ENCODE results near the gene ZFAND2B.
"Not testable (repeated sequence)": the region's sequence is repeated elsewhere in the genome, so short reads cannot be mapped to it uniquely, and the experiment has no call there.

The ZFAND2B gene

GRCh38 chr2:219254590-219255201, 48.1 kb downstream of the ZFAND2B start:
- intact Hi-C loops (cut with DNase I), result no loop called here

GRCh38 chr2:219258942-219259341, 52.4 kb downstream of the ZFAND2B start:
- intact Hi-C loops (cut with DNase I); DNase-seq: not testable (repeated sequence)

More at GRCh38 chr2:219254590-219255201, 48.1 kb downstream of the ZFAND2B start:
- no peak for DNase-seq
